Activated B cell treated with CpG ODN at 0.5 μM for 24 hours (primary cell): ENCODE measurements around the gene RSPO1. TPM values are rescaled to one million over a fixed set of nuclear protein-coding genes. Genes with fewer than 3 reads are reported as not detected.

Source experiments
- ATAC-seq: fragments of 200-7000 bp; cut with Tn5 transposase; one replicate; pipeline ENCODE4 v1.10.0; 2021; ENCODE audit warnings: low read depth, mild to moderate bottlenecking, moderate library complexity
- CTCF ChIA-PET: fragments of 350-600 bp; sonication (Branson Sonifier 250); formaldehyde crosslinking; loops from one replicate; lab custom pipeline; 2021; ENCODE audit warnings: antibody characterized with exemption; lab: Charles Lee
- POLR2A ChIA-PET: fragments of 350-600 bp; sonication (Branson Sonifier 250); formaldehyde crosslinking; loops from one replicate; lab custom pipeline; 2021; ENCODE audit warnings: antibody characterized with exemption; lab: Charles Lee
- DNase-seq: peaks from one replicate; pipeline ENCODE4 v3.0.0; 2022
- H3K27ac Mint-ChIP-seq: one replicate; pipeline ENCODE4 v1.8.0; 2020; ENCODE audit warnings: mixed read lengths
- H3K27me3 Mint-ChIP-seq: one replicate; pipeline ENCODE4 v1.8.0; 2021; ENCODE audit warnings: mixed read lengths
- H3K36me3 Mint-ChIP-seq: one replicate; pipeline ENCODE4 v1.8.0; 2021; ENCODE audit warnings: low read depth, mixed read lengths
- H3K4me1 Mint-ChIP-seq: one replicate; pipeline ENCODE4 v1.8.0; 2021; ENCODE audit warnings: mixed read lengths
- H3K4me3 Mint-ChIP-seq: one replicate; pipeline ENCODE4 v1.8.0; 2020; ENCODE audit warnings: mild to moderate bottlenecking, mixed read lengths
- H3K9me3 Mint-ChIP-seq: one replicate; pipeline ENCODE4 v1.8.0; 2020; ENCODE audit warnings: mixed read lengths
- intact Hi-C: fragments of 100-400 bp; cut with micrococcal nuclease; formaldehyde crosslinking; loops from one replicate; pipeline ENCODE4 v1.15.1; 2024
- total RNA-seq: library from RNA; stranded (reverse); gene quantifications from 2 replicates; pipeline ENCODE4 v1.2.3, GENCODE V29; 2022
- TF ChIP-seq, protein P1 (sequence below): fragments of 200-600 bp; IDR thresholded peaks from one replicate; pipeline ENCODE4 v1.8.0; 2022; ENCODE audit warnings: antibody characterized with exemption, mild to moderate bottlenecking

The RSPO1 gene
- total RNA-seq, 1 donor from 2014 or later = not detected

DNA sequence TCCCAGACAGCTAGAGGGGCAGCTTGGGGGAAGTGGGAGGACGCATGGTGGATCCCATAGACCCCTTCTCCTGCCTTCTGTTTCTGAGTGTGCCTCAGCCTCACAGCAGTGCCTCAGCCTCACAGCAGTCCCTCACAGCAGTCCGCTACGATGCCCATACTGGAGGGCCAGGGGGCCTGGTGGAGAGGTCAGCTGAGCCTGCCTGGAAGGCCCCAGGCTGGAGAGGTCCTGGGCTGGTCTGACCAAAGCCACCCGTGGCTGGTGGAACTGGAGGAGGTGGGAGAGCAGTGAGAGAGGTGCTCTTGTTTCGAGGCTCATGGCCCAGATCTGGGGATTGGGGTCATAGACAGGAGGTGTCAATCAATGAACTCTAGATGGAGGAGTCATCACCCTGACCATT lies 16.0 kb upstream of the RSPO1 start:
- Mint-ChIP-seq H3K4me3 (no peak overlapping the region), H3K36me3 (no peaks in the 10 kb centered on the region), H3K27me3 (peaks cover 9% of the 10 kb centered on the region), H3K9me3 (no peaks in the 10 kb centered on the region), H3K27ac (no peak overlapping the region), H3K4me1 (no peaks in the 10 kb centered on the region)
- no peak for ATAC-seq
- POLR2A ChIA-PET = no interaction called here
- intact Hi-C loops = no loop called here
- TF ChIP-seq, protein P1, sequence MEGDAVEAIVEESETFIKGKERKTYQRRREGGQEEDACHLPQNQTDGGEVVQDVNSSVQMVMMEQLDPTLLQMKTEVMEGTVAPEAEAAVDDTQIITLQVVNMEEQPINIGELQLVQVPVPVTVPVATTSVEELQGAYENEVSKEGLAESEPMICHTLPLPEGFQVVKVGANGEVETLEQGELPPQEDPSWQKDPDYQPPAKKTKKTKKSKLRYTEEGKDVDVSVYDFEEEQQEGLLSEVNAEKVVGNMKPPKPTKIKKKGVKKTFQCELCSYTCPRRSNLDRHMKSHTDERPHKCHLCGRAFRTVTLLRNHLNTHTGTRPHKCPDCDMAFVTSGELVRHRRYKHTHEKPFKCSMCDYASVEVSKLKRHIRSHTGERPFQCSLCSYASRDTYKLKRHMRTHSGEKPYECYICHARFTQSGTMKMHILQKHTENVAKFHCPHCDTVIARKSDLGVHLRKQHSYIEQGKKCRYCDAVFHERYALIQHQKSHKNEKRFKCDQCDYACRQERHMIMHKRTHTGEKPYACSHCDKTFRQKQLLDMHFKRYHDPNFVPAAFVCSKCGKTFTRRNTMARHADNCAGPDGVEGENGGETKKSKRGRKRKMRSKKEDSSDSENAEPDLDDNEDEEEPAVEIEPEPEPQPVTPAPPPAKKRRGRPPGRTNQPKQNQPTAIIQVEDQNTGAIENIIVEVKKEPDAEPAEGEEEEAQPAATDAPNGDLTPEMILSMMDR = no peak
- CTCF ChIA-PET = no interaction called here
- no peak for DNase-seq

DNA sequence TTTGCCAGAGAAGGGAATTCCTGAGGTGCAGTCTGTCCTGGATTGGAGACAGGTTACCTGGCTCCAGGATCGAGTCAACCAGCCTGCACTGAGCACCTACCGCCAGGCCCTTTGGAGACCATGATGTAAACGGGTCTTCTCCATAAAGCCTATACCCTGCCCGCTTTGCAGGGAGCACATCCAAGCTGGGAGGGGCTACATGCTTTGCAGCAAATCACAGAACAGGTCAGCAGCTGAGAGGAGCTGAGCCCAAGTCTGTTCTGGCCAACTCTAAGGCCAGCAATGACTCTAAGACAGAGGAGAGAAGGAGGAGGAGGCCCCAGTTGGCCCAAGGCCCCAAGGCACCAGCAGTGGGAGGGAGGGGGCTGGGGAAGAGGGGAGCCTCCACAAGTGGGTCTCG lies 15.5 kb upstream of the RSPO1 start:
- ATAC-seq (no peak), DNase-seq (no peak)
- ChIA-PET POLR2A (no interaction called here), CTCF (no interaction called here)
- peaks cover 9% of the 10 kb centered on the region for H3K27me3 Mint-ChIP-seq
- no peaks in the 10 kb centered on the region for H3K9me3 Mint-ChIP-seq
- intact Hi-C loops = no loop called here
- no peaks in the 10 kb centered on the region for H3K4me1 Mint-ChIP-seq
- TF ChIP-seq, protein P1 = no peak
- no peak overlapping the region for H3K27ac Mint-ChIP-seq
- no peaks in the 10 kb centered on the region for H3K36me3 Mint-ChIP-seq
- no peak overlapping the region for H3K4me3 Mint-ChIP-seq

DNA sequence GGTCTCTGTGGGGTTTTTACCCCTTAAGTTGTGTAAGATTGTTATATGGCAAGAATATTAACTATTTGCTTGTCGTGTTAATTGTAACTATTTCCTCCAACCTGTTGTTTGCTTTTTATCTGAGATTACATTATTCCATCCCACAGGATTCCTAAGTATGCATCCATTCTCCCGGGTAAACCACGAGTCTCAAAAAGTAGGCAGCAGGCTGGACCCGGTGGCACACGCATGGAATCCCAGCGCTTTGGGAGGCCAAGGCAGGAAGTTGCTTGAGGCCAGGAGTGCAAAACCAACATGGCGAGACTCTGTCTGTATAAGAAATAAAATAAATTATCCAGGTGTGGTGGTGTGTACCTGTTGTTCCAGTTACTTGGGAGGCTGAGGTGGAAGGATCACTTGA lies 12.6 kb upstream of the RSPO1 start:
- Mint-ChIP-seq H3K9me3 (no peaks in the 10 kb centered on the region), H3K27me3 (peaks cover 13% of the 10 kb centered on the region), H3K4me3 (no peak overlapping the region), H3K27ac (no peak overlapping the region), H3K36me3 (no peaks in the 10 kb centered on the region), H3K4me1 (no peaks in the 10 kb centered on the region)
- CTCF ChIA-PET = no interaction called here
- ATAC-seq (no peak), DNase-seq (no peak)
- POLR2A ChIA-PET = no interaction called here
- intact Hi-C loops = no loop called here
- TF ChIP-seq, protein P1 = no peak

DNA sequence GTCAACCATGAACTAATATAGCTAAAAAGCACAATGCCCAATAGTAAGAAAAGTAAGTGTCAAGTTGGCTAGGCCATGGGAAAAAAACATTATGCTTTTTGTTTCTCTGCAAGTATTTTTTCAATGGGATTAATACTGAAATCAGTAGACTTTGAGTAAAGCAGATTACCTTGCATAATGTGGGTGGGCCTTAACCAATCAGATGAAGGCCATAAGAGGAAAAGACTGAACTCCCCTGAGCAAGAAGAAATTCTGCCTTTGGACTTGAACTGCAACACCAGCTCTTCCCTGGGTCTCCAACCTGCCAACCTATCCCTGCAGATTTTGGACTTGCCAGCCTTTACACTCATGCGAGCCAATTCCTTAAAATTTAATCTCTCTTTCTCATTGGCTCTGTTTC lies 6.4 kb upstream of the RSPO1 start:
- TF ChIP-seq, protein P1 = no peak
- Mint-ChIP-seq H3K4me1 (no peaks in the 10 kb centered on the region), H3K4me3 (no peak overlapping the region), H3K9me3 (no peaks in the 10 kb centered on the region), H3K27me3 (peaks cover 17% of the 10 kb centered on the region), H3K36me3 (no peaks in the 10 kb centered on the region), H3K27ac (no peak overlapping the region)
- no peak for ATAC-seq
- POLR2A ChIA-PET = no interaction called here
- DNase-seq = no peak
- CTCF ChIA-PET = no interaction called here
- intact Hi-C loops = no loop called here

DNA sequence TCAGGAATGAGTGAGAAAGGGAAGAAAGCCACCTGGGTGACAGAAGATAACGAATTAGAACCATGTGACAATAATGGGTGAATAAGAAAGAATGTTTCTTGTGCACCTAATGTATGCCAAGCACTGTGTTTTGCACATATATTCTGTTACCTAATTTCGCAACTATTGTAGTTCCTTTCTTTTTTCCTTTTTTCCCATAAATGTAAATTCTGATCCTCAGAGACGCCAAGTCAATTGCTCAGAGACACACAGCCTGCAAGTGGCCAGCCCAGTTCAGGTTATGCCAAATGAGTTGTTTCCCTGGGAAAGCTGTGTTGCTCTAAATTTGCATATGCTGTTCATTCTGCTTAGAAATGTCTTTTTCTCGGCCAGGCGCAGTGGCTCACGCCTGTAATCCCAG lies 1.7 kb upstream of the RSPO1 start:
- intact Hi-C loops = no loop called here
- ATAC-seq (no peak), DNase-seq (no peak)
- Mint-ChIP-seq H3K36me3 (no peaks in the 10 kb centered on the region), H3K27ac (no peak overlapping the region), H3K4me1 (peaks cover 16% of the 10 kb centered on the region), H3K4me3 (no peak overlapping the region), H3K9me3 (no peaks in the 10 kb centered on the region), H3K27me3 (peaks cover 48% of the 10 kb centered on the region)
- POLR2A ChIA-PET = no interaction called here
- CTCF ChIA-PET = no interaction called here
- TF ChIP-seq, protein P1 = no peak
